DOHH2 (cell line): Measurements from ENCODE around the gene ELAVL1.

ENCODE experiments used
- CTCF ChIP-seq: fragments of 200-600 bp; sonication (generic); IDR thresholded peaks from one replicate; pipeline ENCODE4 v1.5.1; 2014; ENCODE audit warnings: antibody characterized with exemption, mild to moderate bottlenecking, low read depth, low read length; ENCODE audit not compliant: poor library complexity, severe bottlenecking
- EZH2phosphoT487 ChIP-seq: fragments of 200-600 bp; sonication (generic); IDR thresholded peaks from 2 replicates; pipeline ENCODE4 v1.6.1; 2017; ENCODE audit warnings: borderline replicate concordance, mild to moderate bottlenecking, antibody characterized with exemption, low read length, moderate library complexity, mixed read lengths

- TF ChIP-seq CTCF (no peak), EZH2phosphoT487 (no peak)
These were observed 81.2 kb downstream of the ELAVL1 start for GRCh38 chr19:7924241-7924640.
